Measurements from ENCODE around the gene MAMLD1.
A peak's percentile ranks its signal among the peaks of the same experiment; 100 is the strongest.
"Not testable (repeated sequence)": the region's sequence is repeated elsewhere in the genome, so short reads cannot be mapped to it uniquely, and the experiment has no call there.

MAMLD1 gene, protein sequence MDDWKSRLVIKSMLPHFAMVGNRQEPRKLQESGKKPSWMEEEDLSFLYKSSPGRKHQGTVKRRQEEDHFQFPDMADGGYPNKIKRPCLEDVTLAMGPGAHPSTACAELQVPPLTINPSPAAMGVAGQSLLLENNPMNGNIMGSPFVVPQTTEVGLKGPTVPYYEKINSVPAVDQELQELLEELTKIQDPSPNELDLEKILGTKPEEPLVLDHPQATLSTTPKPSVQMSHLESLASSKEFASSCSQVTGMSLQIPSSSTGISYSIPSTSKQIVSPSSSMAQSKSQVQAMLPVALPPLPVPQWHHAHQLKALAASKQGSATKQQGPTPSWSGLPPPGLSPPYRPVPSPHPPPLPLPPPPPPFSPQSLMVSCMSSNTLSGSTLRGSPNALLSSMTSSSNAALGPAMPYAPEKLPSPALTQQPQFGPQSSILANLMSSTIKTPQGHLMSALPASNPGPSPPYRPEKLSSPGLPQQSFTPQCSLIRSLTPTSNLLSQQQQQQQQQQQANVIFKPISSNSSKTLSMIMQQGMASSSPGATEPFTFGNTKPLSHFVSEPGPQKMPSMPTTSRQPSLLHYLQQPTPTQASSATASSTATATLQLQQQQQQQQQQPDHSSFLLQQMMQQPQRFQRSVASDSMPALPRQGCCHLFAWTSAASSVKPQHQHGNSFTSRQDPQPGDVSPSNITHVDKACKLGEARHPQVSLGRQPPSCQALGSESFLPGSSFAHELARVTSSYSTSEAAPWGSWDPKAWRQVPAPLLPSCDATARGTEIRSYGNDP

DNA sequence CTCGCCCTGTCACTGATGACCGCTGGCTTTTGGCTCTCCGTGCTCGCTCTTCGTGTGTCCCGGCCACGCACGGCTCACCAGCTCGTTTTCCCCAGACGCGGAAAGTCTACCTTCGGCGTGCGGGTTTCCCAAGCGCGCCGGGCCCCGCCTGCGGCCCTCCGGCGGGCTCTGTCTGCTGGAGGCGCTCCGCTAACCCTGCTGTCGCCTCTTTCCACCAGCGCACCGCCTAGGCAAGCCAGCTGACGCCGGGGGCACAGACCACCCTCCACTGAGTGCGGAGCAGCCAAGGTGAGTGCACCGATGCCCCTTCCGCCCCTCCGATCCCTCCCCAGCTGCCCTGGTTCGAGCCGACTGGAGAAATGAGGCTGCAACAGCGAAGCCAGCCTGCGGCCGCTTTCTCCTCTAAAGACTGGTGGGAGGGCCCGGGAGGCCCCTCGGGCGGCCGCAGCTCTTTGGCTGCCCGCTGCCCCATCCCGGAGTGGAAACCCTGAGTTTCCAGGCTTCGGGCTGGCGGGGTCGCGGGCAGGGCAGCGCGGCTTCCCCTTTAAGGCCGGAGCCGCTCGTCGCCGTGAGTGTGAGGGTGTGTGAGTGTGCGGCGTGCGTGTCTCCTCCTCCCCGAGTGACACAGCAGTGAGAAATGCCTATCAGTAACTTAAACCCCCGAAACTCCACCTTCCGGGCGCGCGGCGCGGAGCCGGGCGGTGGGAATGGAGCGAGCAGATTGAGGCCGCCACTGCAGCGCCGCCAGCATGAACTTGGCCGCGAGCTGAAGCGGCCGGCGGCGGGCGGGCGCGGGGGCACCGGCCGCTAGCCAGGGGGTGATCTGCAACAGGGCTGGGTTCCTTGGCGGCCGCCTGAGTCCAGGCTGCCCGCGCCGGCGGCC, at the start of gene MAMLD1:
Gene MAMLD1, plus strand, starts transcription at position 719 of the 883 bp plus-strand sequence. CDS start 82,200 bp downstream, outside the sequence.
- DNase-seq, result peak; percentile 72

DNA sequence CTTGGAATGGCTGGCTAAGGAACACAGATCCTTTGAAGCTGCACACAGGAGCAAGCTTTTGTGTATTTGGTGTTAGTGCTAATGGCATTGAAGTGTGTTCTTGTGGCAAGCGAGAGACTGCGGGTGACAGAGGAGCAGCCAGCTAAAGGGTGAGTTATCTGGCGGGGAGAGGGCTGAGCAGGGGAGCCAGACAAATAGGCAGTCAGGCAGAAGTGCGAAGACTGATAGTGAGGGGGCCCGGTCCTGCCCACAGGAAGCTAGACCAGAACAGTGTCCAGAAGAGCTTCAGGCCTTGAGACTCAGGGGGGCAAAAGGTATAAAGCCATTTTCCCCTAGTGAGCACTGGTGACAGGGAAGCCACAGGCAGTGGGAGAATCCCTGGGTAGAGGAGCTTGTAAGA, 49.6 kb upstream of the MAMLD1 start:
- no peak for DNase-seq

DNA sequence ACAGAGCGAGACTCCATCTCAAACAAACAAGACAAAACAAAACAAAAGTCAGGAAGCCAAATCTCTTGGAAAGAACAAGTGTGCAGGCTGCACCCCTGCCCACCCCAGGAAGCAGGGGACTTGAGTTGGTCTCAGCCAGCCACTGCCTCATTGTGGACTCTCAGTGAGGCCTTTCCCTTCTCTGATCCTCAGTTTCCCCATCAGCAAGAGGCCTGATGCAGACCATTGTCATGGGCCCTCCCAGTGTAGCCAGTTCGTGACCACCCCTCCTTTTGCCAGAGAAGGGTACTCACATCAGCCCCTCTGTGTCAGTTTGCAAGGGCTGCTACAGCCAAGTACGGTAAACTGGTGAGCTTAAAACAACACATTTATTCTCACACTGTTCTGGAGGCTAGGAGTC, 48.9 kb upstream of the MAMLD1 start:
- DNase-seq, result no peak

DNA sequence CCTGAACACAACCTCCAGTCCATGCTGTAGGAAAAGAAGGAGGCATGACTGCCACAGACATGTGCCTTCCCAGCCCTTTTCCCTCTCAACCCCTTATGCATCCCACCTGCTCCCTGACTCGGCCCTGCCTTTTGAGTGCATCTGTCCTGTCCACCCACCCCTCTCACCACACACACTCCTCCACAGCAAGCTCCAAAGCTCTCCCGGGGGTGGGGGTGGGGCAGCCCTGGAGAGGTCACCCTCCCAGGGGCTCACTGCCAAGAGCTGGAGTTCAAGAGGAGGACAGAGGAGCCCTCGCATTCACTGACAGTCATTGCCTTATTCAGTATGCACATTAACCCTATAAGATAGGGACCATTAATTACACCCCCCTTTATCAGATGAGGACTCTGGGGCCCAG, 46.6 kb upstream of the MAMLD1 start:
- no peak for DNase-seq

DNA sequence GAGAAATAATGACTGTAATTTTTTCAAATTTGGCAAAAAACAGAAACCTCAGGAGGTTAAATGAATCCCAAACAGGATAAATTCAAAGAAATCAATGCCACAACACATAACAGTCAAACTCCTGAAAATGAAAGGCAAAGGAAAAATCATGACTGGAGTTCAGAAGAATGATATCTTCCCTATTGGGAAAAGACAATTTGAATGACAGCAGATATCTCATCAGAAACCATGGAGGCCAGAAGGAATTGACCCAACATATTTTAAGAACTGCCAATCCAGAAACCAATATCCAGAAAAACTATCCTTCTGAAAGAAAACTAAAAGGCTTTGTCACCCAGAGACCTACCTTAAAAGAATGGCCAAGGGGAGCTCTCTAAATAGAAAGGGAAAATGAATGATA, 40.1 kb upstream of the MAMLD1 start:
- no peak for DNase-seq

DNA sequence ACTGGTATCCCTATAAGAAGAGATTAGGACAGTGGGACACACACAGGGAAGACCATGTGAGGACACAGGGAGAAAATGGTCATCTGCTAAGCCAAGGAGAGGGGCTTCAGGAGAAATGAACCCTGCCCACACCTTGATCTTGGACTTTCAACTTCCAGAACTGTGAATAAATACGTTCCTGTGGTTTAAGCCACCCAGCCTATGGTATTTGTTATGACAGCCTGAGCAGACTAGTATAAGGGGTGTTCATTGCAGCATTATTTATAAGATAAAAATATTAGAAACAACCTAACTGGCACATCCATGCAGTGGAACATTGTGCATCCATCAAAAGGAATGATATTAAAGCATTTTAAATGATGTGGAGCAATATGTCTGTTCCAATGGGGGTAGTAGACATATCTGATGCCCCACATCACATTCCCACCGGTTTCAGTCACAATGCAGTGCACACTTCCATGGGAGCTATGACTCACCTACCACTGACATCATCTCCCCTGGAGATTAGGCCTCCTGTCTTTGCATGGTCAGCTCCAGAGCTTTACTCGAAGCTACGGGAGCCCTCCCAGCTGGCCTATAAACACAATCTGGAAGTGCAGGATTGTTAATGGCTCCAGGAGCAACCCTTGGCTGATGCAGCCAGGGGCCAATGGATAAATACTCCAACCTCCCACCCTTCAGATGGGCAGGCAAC, 38.9 kb upstream of the MAMLD1 start:
- DNase-seq, result no peak

DNA sequence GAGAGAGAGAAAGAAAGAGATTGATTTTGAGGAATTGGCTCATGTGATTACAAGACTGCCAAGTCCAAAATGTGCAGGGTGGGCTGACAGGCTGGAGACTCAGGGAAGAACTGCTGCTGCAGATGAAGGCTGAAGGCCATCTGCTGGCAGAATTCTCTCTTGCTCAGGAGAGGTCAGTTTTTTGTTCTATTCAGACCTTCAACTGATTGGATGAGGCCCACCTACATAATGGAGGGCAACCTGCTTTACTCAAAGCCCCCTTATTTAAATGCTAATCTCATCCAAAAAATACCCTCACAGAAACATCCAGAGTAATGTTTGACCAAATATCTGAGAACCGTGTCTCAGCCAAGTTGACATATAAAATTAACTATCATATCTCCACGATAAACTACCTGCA, 38.2 kb upstream of the MAMLD1 start:
- no peak for DNase-seq

DNA sequence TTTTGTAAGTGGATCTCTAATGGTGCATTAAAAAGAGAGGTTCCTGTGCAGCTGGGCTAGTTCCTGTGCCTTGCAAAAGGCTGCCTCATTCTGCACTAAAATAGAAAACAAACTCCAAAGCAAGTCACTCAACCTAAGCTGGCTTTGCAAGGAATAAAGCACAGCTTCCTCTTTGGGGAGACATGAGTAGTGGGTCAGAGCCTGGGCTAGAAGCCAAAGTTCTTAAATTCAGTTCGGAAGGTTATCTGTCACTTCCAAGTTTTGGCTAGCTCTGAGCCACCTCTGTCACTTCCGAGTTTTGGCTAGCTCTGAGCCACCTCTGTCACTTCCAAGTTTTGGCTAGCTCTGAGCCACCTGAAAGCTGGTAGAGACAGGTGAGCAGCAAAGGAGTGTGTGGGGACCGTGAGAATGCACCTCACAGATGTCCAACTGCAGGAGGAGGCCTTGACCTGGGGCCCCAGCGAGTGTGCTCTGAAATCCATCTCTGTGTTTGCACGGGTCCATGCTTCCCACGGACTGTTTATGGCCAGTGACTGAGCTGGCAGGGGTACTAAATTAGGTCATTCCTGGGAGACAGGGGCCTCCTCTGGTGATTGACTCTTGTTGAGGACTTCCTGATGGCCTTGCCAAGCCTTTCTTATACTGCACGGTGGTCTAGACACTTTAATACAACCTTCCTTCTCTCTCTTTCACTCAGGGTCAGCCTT, 36.4 kb upstream of the MAMLD1 start:
- no peak for DNase-seq

DNA sequence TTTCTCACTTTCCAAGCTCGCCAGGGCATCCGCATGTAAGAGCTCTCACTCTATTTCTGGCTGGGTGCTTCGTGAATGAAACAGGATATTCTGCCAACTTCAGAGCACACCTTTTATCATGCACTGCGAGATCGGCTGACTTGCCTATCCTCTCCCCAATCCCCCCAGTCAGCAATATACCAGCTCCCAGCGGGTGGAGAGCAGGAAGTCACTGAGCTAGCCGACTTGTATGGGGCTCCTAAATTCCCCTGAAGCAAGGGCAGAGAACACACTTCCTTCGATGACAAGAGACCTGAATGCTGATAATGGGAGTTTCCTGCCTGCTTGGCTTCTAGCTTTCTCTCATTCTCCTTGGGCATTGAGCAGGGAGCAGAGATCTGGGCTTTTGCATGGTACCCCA, 33.8 kb upstream of the MAMLD1 start:
- DNase-seq, result no peak

DNA sequence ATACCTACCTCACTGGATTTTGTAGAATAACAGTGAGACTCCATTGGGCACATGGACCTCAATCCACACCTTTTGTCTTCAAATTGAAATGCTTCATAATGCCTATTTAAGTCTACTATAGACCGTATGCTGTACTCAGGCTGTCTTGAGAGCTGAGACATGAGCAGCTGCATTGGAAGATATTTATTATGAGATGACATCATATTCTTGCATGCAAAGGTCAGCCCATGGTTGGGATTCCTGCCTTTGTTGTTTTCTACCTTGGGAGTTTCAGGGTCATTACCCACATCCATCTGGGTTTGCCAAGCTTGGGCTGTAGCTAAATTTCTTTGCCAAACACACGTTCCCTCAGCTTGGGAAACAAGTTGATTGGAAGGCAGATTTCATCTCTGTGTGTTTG, 33.2 kb upstream of the MAMLD1 start:
- DNase-seq, result no peak

DNA sequence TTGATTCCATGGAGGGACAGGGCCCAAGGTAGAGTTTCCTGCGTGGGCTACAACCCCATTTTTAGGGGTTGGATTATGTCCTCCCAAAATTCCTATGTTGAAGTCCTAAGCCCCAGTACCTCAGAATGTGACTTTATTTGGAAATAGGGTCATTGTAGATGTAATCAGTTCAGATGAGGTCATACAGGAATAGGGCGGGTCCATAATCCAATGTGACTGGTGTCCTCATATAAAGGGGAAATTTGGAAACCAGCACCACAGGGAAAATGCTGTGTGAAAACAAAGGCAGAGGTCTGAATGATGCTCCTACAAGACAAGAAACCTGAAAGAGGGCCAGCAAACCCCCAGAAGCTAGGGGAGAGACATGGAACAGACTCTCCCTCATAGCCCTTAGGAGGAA, 31.1 kb upstream of the MAMLD1 start:
- DNase-seq, result no peak

DNA sequence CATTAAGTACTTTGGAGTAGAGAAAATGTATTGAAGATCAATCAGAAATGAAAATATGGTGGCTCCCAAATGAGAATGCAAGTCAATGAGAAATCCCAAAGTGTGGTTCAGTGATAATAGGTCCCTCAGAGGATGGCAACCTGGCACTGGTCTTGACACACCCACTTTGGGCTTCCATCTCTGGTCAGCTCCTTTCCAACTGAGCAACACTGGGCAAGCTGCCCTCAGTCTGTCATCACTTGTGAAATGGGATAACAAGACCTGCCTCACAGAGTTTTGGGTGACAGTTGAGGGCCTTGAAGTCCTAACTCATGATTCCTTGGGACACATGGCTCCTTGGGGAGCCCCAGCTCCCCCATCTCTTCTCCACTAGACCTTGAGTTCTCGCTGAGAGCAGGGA, 29.0 kb upstream of the MAMLD1 start:
- DNase-seq, result no peak

DNA sequence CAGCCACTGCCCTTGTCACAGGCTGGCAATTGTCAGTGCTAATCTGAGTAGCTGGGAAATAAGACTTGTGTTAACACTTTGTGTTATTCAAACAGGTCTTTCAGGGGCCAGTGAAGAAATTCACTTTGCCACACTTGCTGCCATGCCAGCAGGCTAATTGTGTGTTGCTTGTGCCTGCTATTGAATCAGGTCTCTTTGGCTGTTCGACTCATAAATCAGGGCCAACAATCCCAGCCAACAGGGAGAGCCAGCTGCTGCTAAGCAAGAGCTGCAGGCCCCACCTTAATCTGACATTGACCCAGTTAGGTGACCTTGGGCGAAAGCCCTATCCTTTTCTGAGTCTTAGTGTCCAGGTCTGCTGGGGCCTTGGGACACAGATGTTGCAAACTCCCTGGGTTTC, 28.1 kb upstream of the MAMLD1 start:
- no peak for DNase-seq

DNA sequence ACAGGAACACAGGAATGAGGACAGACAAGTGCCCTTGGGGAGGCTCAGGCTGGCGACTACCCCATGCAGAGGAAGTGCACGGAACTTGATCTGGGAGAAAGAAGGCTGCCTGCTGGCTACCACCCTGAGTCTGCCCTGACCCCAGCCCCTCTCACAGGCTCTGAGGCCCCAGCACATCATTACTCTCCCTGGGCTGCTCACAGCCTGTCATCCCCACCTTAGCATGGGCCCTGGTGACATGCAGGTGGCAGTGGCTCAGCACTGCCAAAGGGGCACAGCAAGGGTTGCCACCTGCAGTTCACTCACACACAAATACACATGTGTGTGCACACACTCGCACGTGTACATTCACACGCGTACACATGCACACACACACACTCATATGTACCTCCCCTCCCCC, 26.1 kb upstream of the MAMLD1 start:
- DNase-seq, result no peak

DNA sequence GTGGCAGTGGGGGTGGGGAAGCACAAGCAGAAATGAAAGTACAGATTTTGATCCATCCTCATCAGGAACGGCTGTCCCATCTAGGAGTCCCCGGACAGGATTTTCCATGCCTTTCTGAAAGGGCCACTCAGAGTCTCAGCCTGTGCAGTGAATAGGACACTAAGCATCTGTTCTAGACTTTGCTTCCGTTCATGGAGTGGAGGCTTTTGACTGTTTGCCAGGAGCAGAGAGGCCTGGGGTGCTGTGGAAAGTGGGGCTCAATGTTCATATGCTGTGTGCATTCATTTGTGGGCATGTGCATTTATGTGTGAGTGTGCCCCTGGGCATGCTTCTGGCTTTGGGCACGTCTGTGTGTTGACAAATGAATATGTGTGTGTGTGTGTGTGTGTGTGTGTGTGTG, 25.6 kb upstream of the MAMLD1 start:
- DNase-seq, result no peak

DNA sequence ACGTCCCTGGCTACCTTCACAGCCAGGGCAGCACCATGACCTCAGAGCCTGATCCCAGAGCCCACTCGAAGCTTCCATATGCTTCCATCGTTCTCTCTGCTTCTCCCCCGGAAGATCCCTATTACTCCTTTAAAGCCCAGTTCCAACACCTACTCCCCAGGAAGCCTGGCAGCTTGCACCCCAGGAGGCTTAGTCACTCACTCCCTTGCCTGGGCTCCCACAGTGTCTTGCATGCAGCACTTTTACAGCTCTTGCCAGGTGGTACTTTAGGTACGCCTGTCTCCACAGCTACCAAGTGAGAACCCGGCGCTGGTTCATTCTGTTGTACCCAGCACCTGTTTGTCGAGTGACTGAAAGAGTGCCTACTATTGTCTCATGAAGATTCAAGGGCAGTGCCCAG, 24.5 kb upstream of the MAMLD1 start:
- DNase-seq, result no peak

DNA sequence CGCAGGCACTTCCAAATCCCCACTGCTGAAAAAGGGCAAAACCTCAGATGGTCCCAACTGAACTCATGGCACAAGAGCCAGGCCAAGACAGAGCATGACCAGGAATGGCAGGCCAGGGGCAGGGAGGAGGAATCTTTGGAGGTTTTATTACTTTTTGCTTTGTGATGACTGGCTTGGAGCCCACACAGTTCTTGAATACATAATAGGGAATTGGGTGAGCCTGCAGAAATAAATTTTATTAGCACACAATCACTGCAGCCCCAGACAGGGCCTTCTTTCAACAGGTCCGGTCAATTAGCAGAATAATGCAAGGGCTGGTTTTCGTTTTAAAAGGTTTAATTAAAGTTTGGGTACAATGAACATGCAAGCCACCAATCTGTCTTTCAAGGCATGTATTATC, 23.4 kb upstream of the MAMLD1 start:
- no peak for DNase-seq

DNA sequence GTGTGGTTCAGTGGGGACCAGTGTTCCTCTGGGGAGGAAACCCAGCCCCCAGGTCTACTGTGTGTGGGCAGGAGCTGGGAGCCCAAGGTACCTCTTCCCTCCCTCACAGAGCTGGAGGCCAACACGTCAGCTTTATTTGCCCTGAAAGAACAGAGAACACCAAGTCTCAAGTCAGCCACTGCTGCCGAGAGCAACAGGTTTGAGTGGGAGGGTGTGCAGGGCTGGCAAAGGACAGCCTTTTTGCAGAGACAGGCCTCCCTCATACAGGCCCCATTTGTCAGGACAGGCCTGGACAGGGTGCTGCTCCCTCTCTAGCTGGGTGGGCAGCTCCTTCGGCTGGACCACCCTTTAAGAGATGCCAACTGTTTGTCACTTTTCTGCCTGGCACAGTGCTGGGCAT, 22.8 kb upstream of the MAMLD1 start:
- DNase-seq, result not testable (repeated sequence)

DNA sequence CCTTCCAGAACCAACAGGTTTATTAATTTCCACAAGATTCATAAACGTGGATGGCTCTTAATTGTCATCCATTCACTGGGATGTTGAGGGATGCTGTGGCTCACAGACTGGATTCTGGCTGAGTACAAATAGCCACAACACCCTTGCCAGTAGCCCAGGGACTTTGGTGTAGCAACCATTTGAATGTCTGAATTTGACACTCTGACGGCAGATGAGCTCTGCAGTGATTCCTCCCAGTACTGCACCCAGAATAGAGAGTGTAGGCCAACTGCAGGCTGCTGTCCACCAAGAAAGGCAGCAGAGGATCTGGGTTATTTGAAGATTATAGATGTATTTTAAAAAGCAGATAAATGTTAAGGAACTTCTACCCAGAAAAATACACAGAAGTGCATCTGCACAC, 15.6 kb upstream of the MAMLD1 start:
- no peak for DNase-seq

DNA sequence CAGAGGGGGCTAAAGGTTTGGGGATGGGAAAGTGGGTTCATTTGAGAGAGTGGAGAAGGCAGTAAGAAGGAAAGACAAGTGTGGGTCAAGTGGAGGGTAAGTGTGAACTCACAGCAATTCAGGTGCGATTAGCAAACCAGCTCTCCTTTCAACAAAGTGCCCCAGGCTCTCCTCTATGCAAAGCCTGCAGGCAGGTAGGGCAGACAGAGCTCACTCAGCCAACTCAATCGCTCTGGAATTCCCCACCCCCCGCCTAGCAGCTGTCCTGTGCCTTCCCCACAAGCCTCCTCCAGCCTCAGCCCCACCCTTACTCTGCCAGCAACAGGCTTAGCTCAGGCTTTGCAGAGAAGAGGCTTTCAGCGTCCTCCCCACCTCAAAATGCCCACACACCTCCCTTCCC, 14.8 kb upstream of the MAMLD1 start:
- DNase-seq, result no peak

DNA sequence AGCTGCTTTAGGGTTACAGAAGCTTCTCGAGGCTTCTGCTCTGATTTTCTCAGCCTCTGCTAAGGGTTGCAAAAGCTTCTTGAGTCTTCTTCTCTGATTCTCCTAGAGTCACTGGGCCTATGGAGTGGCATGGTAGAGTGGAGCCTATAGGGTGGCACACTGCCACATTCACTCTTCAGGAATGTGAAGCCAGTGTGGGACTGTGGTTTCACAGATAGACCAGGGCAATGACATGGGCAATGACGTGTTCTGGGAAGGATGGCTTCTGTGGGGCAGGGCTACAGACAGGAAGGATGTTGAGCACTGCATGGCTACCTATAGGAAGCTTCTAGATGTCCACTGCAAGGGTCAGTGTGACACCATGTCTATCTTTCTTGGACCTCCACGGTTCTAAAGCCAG, 11.0 kb upstream of the MAMLD1 start:
- DNase-seq, result no peak

DNA sequence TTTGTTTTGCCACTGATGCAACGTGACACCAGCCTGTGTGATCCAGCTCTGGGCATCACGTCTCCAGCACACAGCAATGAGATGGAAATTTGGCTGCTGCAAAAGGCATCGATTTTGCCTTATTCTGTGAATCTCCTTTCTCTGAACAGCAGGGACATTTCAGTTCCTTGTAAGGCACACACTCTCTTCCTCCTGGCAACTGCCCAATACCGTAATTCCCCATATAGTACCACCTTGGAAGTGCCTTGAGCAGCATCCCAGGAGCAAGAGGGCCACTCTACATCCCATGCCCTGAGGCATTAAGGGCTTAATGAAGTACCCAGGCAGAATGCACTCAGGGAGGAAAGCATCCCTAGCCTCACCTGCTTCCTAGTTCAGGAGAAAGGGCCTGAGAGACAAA, 10.5 kb upstream of the MAMLD1 start:
- no peak for DNase-seq
